Psoas muscle (tissue), 8 donors: ENCODE measurements around the gene SCYL2. TPM values are rescaled to one million over a fixed set of nuclear protein-coding genes. Genes with fewer than 3 reads are reported as not detected.

Experiments
- ATAC-seq, 4 donors: fragments of 200-7000 bp; cut with Tn5 transposase; one replicate each; pipeline ENCODE4 v1.9.1; 2020; ENCODE audit warnings: moderate library complexity in 3 of 4, mild to moderate bottlenecking in 2 of 4
- DNase-seq, 2 donors: peaks; one replicate each; pipeline ENCODE4 v3.0.0-alpha.2; 2020
- H3K27ac ChIP-seq: fragments of 200-600 bp; one replicate; pipeline ENCODE4 v1.8.0; 2022
- H3K27me3 ChIP-seq, 3 donors: fragments of 200-600 bp in 1 of 3; one replicate each; pipeline versions ENCODE4 v1.6.1 to v1.8.0; 2013 to 2022; ENCODE audit warnings: low read length in 2 of 3, mild to moderate bottlenecking in 2 of 3, moderate library complexity in 1 of 3; ENCODE audit not compliant: insufficient read depth in 3 of 3
- H3K36me3 ChIP-seq, 2 donors: fragments of 200-600 bp in 1 of 2; one replicate each; pipeline versions ENCODE4 v1.6.1 to v1.8.0; 2013 to 2022; ENCODE audit warnings: low read depth in 1 of 2, mild to moderate bottlenecking in 1 of 2, moderate library complexity in 1 of 2; ENCODE audit not compliant: insufficient read depth in 1 of 2
- H3K4me1 ChIP-seq: fragments of 200-600 bp; one replicate; pipeline ENCODE4 v1.8.0; 2022
- H3K4me3 ChIP-seq: fragments of 200-600 bp; one replicate; pipeline ENCODE4 v1.8.0; 2022; ENCODE audit warnings: mild to moderate bottlenecking
- H3K9me3 ChIP-seq: fragments of 200-600 bp; one replicate; pipeline ENCODE4 v1.8.0; 2022
- CTCF ChIP-seq: fragments of 200-600 bp; IDR thresholded peaks from one replicate; pipeline ENCODE4 v1.8.0; 2022; ENCODE audit warnings: antibody characterized with exemption
- WGBS, 3 donors: extraction: QIAGEN DNeasy Blood & Tissue Kit; methylation state at CpG; one replicate each; pipeline versions ENCODE4 v1.1.6 to v1.1.7; 2013; 5-methylcytosine and 5-hydroxymethylcytosine counted together
- intact Hi-C, 2 donors: fragments of 100-400 bp; cut with DNase I; formaldehyde crosslinking; loops; one replicate each; pipeline versions ENCODE4 v1.11.0 to v1.14.2; 2022
- polyA plus RNA-seq, 3 donors: library from polyadenylated mRNA; stranded (reverse); fragments of 200-250 nt; gene quantifications; one replicate each; pipeline ENCODE4 v1.2.3, GENCODE V29; 2013
- total RNA-seq, 4 donors: library from RNA; stranded (reverse); fragmentation: NEBNext Ultra II Directional in 2 of 4; extraction: Animal tissue kit (Norgen Biotek cat#: 25700) in 2 of 4; gene quantifications; one replicate each; pipeline versions ENCODE4 v1.2.1 to v1.2.4, GENCODE V29; 2021 to 2023
- donor health status: healthy with polysubstance abuse.
- donor health status: DM: no; HTN: no; CAD: no; lungs with moderate emphysema.
- donor health status: Bipolar disorder and iron deficiency.
- donor health status: healthy.
- donor health status: DM: yes; HTN: yes; CAD: no.
- donor health status: DM: no; HTN: no; CAD: no.
- donor health status: DM: no; HTN: no; CAD: no.
- donor health status: DM: yes; HTN: yes; CAD: no.

The SCYL2 gene
- total and polyA plus RNA-seq, 7 donors: 9.7 to 29.0 (median 23.3) TPM

- WGBS, 3 donors: 49 to 55% (median 52%) methylated on average over 2 of the region's 2 CpGs
- Histone ChIP-seq H3K27ac (no peak overlapping the region), H3K4me1 (no peaks in the 10 kb centered on the region), H3K27me3 (peaks cover 0 to 6% (median 2%) of the 10 kb centered on the region in 3 donors), H3K9me3 (no peaks in the 10 kb centered on the region), H3K4me3 (no peak overlapping the region), H3K36me3 (no peaks in the 10 kb centered on the region)
- intact Hi-C loops: loop anchor here in 1 of 2 donors (10.0 kb wide), 1 partner anchor 375 kb away; no protein-coding TSS in a partner anchor
- ATAC-seq (no peak), DNase-seq (no peak)
- no peak for TF ChIP-seq CTCF
Measured at GRCh38 chr12:100359822-100360221, 92.8 kb downstream of the SCYL2 start.

- TF ChIP-seq CTCF: no peak
- Histone ChIP-seq H3K27ac (no peak overlapping the region), H3K4me3 (no peak overlapping the region), H3K4me1 (no peaks in the 10 kb centered on the region), H3K27me3 (peaks cover 0 to 6% (median 2%) of the 10 kb centered on the region in 3 donors), H3K36me3 (no peaks in the 10 kb centered on the region), H3K9me3 (no peaks in the 10 kb centered on the region)
- ATAC-seq: no peak
- DNase-seq: no peak
- intact Hi-C loops: no loop called here
Measured at GRCh38 chr12:100360450-100360849, 93.5 kb downstream of the SCYL2 start.

GRCh38 chr12:100364324-100364723, 97.3 kb downstream of the SCYL2 start:
- Histone ChIP-seq H3K27ac (no peak overlapping the region), H3K27me3 (no peaks in the 10 kb centered on the region), H3K36me3 (no peaks in the 10 kb centered on the region), H3K4me1 (no peaks in the 10 kb centered on the region), H3K9me3 (no peaks in the 10 kb centered on the region), H3K4me3 (no peak overlapping the region)
- TF ChIP-seq CTCF: no peak
- 66 to 82% (median 67%) methylated on average over 4 of the region's 4 CpGs for WGBS, 3 donors
- no peak for ATAC-seq
- intact Hi-C loops: no loop called here
- DNase-seq: no peak

- DNase-seq (no peak), ATAC-seq (no peak)
- Histone ChIP-seq H3K27me3 (no peaks in the 10 kb centered on the region), H3K4me3 (no peak overlapping the region), H3K4me1 (no peaks in the 10 kb centered on the region), H3K9me3 (no peaks in the 10 kb centered on the region), H3K36me3 (no peaks in the 10 kb centered on the region), H3K27ac (no peak overlapping the region)
- 65 to 77% (median 73%) methylated on average over 2 of the region's 2 CpGs for WGBS, 3 donors
- TF ChIP-seq CTCF: no peak
- intact Hi-C loops: no loop called here
Measured at GRCh38 chr12:100365411-100365810, 98.4 kb downstream of the SCYL2 start.

DNA sequence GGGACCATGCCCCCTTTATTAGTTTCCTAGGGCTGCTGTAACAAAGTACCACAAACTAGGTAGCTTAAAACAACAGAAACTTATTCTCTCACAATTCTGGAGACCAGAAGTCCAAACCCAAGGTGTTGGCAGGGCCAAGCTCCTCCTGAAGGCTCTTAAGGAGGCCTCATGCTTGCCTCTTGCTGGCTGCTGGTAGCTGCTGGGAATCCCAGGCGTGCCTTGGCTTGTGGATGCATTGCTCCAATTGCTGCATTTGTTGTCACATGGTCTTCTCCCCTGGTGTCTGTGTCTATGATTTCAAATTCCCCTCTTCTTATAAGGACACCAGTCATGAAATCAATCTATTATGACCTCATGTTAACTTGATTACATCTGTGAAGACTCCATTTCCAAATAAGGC, 101.1 kb downstream of the SCYL2 start:
- H3K4me1 ChIP-seq: no peaks in the 10 kb centered on the region
- 76 to 88% (median 85%) methylated on average over 1 of the region's 1 CpG for WGBS, 3 donors
- TF ChIP-seq CTCF: no peak
- no peak for ATAC-seq
- H3K36me3 ChIP-seq: no peaks in the 10 kb centered on the region
- no peak for DNase-seq
- H3K27ac ChIP-seq: no peak overlapping the region
- no peaks in the 10 kb centered on the region for H3K27me3 ChIP-seq
- no peaks in the 10 kb centered on the region for H3K9me3 ChIP-seq
- no peak overlapping the region for H3K4me3 ChIP-seq
- intact Hi-C loops: no loop called here
